ENCODE measurements around the gene MAP4K1. TPM values are rescaled to one million over a fixed set of nuclear protein-coding genes. Genes with fewer than 3 reads are reported as not detected.

The MAP4K1 gene
- polyA plus RNA-seq, 3 donors: 19.8 to 41.3 (median 22.4) TPM

DNA sequence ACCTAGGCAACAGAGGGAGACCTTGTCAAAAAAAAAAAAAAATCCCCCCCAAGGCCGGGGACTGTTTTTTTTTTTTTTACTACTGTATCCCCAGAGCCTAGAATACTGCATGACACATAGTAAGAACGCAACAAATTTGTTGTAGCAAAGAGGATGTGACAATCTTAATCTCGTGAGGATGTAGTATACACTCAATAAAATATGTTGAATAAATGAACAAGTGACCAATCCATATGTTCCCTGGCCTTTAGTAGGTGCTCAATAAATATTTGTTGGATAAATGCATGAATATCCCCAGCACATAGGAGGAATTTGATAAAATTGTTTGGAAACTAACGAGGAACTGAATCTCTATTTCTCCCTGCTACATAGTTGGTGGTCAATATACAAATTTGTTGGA, 75.7 kb downstream of the MAP4K1 start:
- Histone ChIP-seq H3K9me3 (replicated peaks in 1 of 2; ENCODE audit: control insufficient read depth in 1 of 2, insufficient read depth in 1 of 2, low read length in 2 of 2) (no peaks in the 10 kb centered on the region), H4K20me1 (ENCODE audit: insufficient read depth, low read length) (no peaks in the 10 kb centered on the region), H3K4me3 (replicated peaks in 1 of 3; ENCODE audit: low read depth in 2 of 3, low read length in 3 of 3) (no peak overlapping the region), H3K27me3 (ENCODE audit: control insufficient read depth in 2 of 2, insufficient read depth in 2 of 2, low read length in 2 of 2) (no peaks in the 10 kb centered on the region), H2AFZ (ENCODE audit: insufficient read depth, low read depth, low read length, poor library complexity, severe bottlenecking) (no peak overlapping the region), H3K9ac (ENCODE audit: insufficient read depth, low read length, poor library complexity, severe bottlenecking) (no peak overlapping the region), H3K4me2 (replicated peaks; ENCODE audit: extremely low read depth, low read length, poor library complexity, severe bottlenecking) (no peak overlapping the region), H3K36me3 (replicated peaks in 1 of 2; ENCODE audit: control insufficient read depth in 1 of 2, insufficient read depth in 2 of 2, low read length in 2 of 2) (no peaks in the 10 kb centered on the region), H3K27ac (ENCODE audit: low read depth in 1 of 2, low read length in 2 of 2) (no peak overlapping the region), H3K79me2 (ENCODE audit: insufficient read depth, low read length) (no peaks in the 10 kb centered on the region), H3K4me1 (ENCODE audit: control insufficient read depth in 1 of 2, insufficient read depth in 2 of 2, low read length in 2 of 2) (peaks cover 24 to 38% of the 10 kb centered on the region in 2 donors)
- H3K4me3 Mint-ChIP-seq: no peak overlapping the region
- intact Hi-C loops (cut with micrococcal nuclease): loop anchor here in 1 of 2 donors (10.0 kb wide), 1 partner anchor 93 kb away; no protein-coding TSS in a partner anchor
- TF ChIP-seq, protein P1, sequence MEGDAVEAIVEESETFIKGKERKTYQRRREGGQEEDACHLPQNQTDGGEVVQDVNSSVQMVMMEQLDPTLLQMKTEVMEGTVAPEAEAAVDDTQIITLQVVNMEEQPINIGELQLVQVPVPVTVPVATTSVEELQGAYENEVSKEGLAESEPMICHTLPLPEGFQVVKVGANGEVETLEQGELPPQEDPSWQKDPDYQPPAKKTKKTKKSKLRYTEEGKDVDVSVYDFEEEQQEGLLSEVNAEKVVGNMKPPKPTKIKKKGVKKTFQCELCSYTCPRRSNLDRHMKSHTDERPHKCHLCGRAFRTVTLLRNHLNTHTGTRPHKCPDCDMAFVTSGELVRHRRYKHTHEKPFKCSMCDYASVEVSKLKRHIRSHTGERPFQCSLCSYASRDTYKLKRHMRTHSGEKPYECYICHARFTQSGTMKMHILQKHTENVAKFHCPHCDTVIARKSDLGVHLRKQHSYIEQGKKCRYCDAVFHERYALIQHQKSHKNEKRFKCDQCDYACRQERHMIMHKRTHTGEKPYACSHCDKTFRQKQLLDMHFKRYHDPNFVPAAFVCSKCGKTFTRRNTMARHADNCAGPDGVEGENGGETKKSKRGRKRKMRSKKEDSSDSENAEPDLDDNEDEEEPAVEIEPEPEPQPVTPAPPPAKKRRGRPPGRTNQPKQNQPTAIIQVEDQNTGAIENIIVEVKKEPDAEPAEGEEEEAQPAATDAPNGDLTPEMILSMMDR (IDR thresholded peaks at IDR 0.05): no peak
- H3K36me3 Mint-ChIP-seq: no peaks in the 10 kb centered on the region
- DNase-seq: no peak
- WGBS (ENCODE audit: insufficient coverage): no CpG with 5 or more reads among the region's 4 CpGs
- H3K9me3 Mint-ChIP-seq: peaks cover 0 to 2% (median 0%) of the 10 kb centered on the region in 7 donors
- peaks cover 2 to 8% (median 4%) of the 10 kb centered on the region in 3 donors for H3K27me3 Mint-ChIP-seq (ENCODE audit: low read depth in 3 of 3)
- peak overlapping the region in 1 of 7 donors; percentile 35 for H3K27ac Mint-ChIP-seq
- peaks cover 24% of the 10 kb centered on the region for H3K4me1 Mint-ChIP-seq

DNA sequence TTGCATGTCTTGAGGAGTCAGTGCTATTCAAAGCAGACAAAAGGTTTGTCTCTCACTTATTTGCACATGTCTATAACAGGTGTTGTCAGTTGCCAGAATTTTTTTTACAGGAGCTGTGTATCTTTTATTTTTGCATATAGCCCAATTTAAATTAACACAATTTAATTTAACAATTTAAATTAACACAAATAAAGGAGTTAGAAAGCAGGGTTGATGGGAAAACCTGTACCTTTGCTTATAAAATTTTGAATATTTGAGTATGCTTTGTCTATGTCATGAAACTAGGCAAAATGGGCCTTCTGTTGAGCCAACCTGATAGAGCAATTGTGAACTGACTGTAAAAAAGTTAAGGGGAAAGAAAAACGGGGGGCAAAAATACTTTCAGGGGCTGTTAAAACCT, 78.0 kb downstream of the MAP4K1 start:
- TF ChIP-seq, protein P1 (IDR thresholded peaks at IDR 0.05): no peak
- Histone ChIP-seq H2AFZ (ENCODE audit: insufficient read depth, low read depth, low read length, poor library complexity, severe bottlenecking) (no peak overlapping the region), H3K9ac (ENCODE audit: insufficient read depth, low read length, poor library complexity, severe bottlenecking) (no peak overlapping the region), H3K36me3 (replicated peaks in 1 of 2; ENCODE audit: control insufficient read depth in 1 of 2, insufficient read depth in 2 of 2, low read length in 2 of 2) (no peaks in the 10 kb centered on the region), H3K4me3 (replicated peaks in 1 of 3; ENCODE audit: low read depth in 2 of 3, low read length in 3 of 3) (no peak overlapping the region), H3K79me2 (ENCODE audit: insufficient read depth, low read length) (no peaks in the 10 kb centered on the region), H3K4me2 (replicated peaks; ENCODE audit: extremely low read depth, low read length, poor library complexity, severe bottlenecking) (no peak overlapping the region), H4K20me1 (ENCODE audit: insufficient read depth, low read length) (no peaks in the 10 kb centered on the region), H3K27ac (ENCODE audit: low read depth in 1 of 2, low read length in 2 of 2) (no peak overlapping the region), H3K9me3 (replicated peaks in 1 of 2; ENCODE audit: control insufficient read depth in 1 of 2, insufficient read depth in 1 of 2, low read length in 2 of 2) (peaks cover 10 to 16% of the 10 kb centered on the region in 2 donors), H3K27me3 (ENCODE audit: control insufficient read depth in 2 of 2, insufficient read depth in 2 of 2, low read length in 2 of 2) (peaks cover 0 to 5% of the 10 kb centered on the region in 2 donors), H3K4me1 (ENCODE audit: control insufficient read depth in 1 of 2, insufficient read depth in 2 of 2, low read length in 2 of 2) (peaks cover 10 to 23% of the 10 kb centered on the region in 2 donors)
- intact Hi-C loops (cut with micrococcal nuclease): loop anchor here in 1 of 2 donors (10.0 kb wide), 1 partner anchor 95 kb away; no protein-coding TSS in a partner anchor
- no peak for DNase-seq
- H3K9me3 Mint-ChIP-seq: peaks cover 9 to 16% (median 13%) of the 10 kb centered on the region in 7 donors
- H3K27me3 Mint-ChIP-seq (ENCODE audit: low read depth in 3 of 3): peaks cover 3 to 17% (median 4%) of the 10 kb centered on the region in 3 donors
- H3K4me3 Mint-ChIP-seq: no peak overlapping the region
- peaks cover 18% of the 10 kb centered on the region for H3K4me1 Mint-ChIP-seq
- no peaks in the 10 kb centered on the region for H3K36me3 Mint-ChIP-seq
- H3K27ac Mint-ChIP-seq: no peak overlapping the region
- 67% methylated on average over 1 of the region's 1 CpG for WGBS (ENCODE audit: insufficient coverage)

All from CD14-positive monocyte (primary cell).